ENCODE data around the gene LMO1. TPM values are rescaled to one million over a fixed set of nuclear protein-coding genes. Genes with fewer than 3 reads are reported as not detected.

LMO1 gene
- total and polyA plus RNA-seq, 2 of the 13 experiments (the other 11 are each of a cell fraction or from before 2014, with no cell fraction given): not detected

DNA sequence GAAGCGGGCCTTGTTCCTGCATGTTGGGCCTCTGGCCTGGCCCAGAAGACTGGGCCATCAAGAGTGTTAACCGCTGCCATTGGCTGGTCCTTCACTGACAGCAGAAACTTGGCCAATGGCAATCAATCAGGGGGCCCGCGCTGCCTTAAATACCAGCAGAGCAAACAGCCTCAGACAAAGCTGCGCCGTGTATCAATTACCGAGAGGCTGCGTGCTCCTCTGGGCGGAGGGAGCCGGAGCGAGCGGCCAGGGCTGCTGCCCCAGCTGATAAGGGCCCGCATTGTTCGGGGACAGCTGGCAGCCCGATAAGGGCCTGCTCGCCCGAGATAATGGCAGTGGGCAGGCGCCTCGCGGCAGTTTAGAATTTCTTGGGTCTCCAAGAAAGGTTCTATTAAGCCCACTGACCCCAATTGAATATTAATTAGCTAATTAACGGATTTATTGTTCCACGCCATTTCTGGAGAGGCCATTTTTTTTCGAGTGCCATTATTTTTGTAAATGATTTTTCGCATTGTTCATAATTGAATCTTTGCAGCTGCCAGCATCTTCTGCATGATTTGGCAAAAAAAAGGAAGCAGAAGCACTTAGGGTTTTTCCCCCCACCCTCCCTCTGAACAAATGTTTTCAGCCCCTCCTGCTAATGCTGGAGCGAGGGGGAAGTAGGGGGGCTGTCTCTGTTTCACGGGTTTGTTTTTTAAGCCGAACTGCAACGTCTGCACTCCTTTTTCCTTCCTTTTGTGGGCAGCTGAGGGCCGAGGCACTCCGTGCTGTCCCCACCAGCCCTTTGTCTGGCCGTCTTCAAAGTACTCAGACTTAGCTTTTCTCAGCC, 57.2 kb downstream of the LMO1 start (continued):
- TF ChIP-seq SAFB2 (CRISPR knock-in tag; IDR thresholded peaks at IDR 0.05; ENCODE audit: borderline replicate concordance, low read depth) (no peak), ZBTB46 (CRISPR knock-in tag; IDR thresholded peaks at IDR 0.05; ENCODE audit: borderline replicate concordance) (no peak), ZNF619 (CRISPR knock-in tag; IDR thresholded peaks at IDR 0.05) (no peak), ZNF766 (CRISPR knock-in tag; IDR thresholded peaks at IDR 0.05; ENCODE audit: borderline replicate concordance) (no peak), ZNF879 (CRISPR knock-in tag; IDR thresholded peaks at IDR 0.05) (no peak), HNRNPK (IDR thresholded peaks at IDR 0.05; ENCODE audit: low read depth, low read length, poor library complexity, severe bottlenecking) (no peak), ZNF746 (CRISPR knock-in tag; IDR thresholded peaks at IDR 0.05) (no peak), HOXA5 (CRISPR knock-in tag; IDR thresholded peaks at IDR 0.05) (no peak), ZNF329 (CRISPR knock-in tag; IDR thresholded peaks at IDR 0.05; ENCODE audit: low read depth) (no peak), GTF3A (CRISPR knock-in tag; conservative IDR thresholded peaks at IDR 0.05) (no peak), MIER2 (CRISPR knock-in tag; IDR thresholded peaks at IDR 0.05) (no peak)

GRCh38 chr11:8205566-8205965, 58.1 kb downstream of the LMO1 start:
- Histone ChIP-seq H3K27me3 (ENCODE audit: control insufficient read depth in 1 of 2, insufficient read depth in 2 of 2, low read length in 2 of 2) (peaks cover 3 to 41% of the 10 kb centered on the region in 2 experiments; a peak in 3 of 5 replicates), H3K9me3 (ENCODE audit: low read length) (no peaks in the 10 kb centered on the region), H3K36me3 (replicated peaks in 1 of 2; ENCODE audit: control insufficient read depth in 1 of 2, insufficient read depth in 2 of 2, low read length in 2 of 2) (no peaks in the 10 kb centered on the region), H3K27ac (ENCODE audit: extremely low read length, insufficient read depth, low read length) (no peak overlapping the region), H3K4me1 (ENCODE audit: insufficient read depth, low read length) (no peaks in the 10 kb centered on the region), H2AFZ (ENCODE audit: low read length) (no peak overlapping the region), H3K79me2 (ENCODE audit: insufficient read depth, low read length) (no peaks in the 10 kb centered on the region), H3K9ac (ENCODE audit: insufficient read depth, low read depth, low read length) (no peak overlapping the region), H3K4me3 (replicated peaks in 1 of 3; ENCODE audit: insufficient read depth in 1 of 3, low read depth in 2 of 3, low read length in 3 of 3) (no peak overlapping the region), H3K4me2 (ENCODE audit: low read depth, low read length) (no peak overlapping the region), H4K20me1 (ENCODE audit: insufficient read depth, low read length) (no peaks in the 10 kb centered on the region)
- TF ChIP-seq ZNF629 (CRISPR knock-in tag; conservative IDR thresholded peaks at IDR 0.05) (no peak), CEBPB (IDR thresholded peaks at IDR 0.05; ENCODE audit: borderline replicate concordance, low read depth, low read length) (no peak), SMARCE1 (IDR thresholded peaks at IDR 0.05; ENCODE audit: borderline replicate concordance) (no peak)
- CTCF ChIA-PET (ENCODE audit: low intra/inter-chr PET ratio, low total read pairs): no interaction called here
- POLR2A ChIA-PET: no interaction called here
- ATAC-seq (no peak), DNase-seq (ENCODE audit: low spot score) (no peak), FAIRE-seq (no peak)
- intact Hi-C loops (cut with micrococcal nuclease; ENCODE audit: unreplicated experiment): no loop called here
- in situ Hi-C loops (cut with HindIII; ENCODE audit: extremely low pct_ligation_motif_present, low pct_unique_long_range_greater_than_20kb): no loop called here
- BruUV-seq (replicated peaks): no TSS peak
- 30% methylated on average over 7 of the region's 8 CpGs for WGBS (ENCODE audit: low lambda C conversion rate)

Measured in HepG2 (cell line).